ENCODE results near the gene DNAJB2. TPM values are rescaled to one million over a fixed set of nuclear protein-coding genes. Genes with fewer than 3 reads are reported as not detected.

The DNAJB2 gene
- total RNA-seq (2014; rRNA removed; shearing (Covaris generic)) (49.9 and 53.0 TPM in 2 replicates), total RNA-seq (2022) (55.3 and 58.7 TPM in 2 replicates), Bru-seq, nascent RNA (percentile 65 among the genes with signal in this experiment), BruChase-seq, experiment 1, labeled RNA remaining after a 6-hour chase (percentile 70 among the genes with signal in this experiment), BruChase-seq, experiment 2, labeled RNA remaining after a 2-hour chase (percentile 83 among the genes with signal in this experiment)
- long read RNA-seq, partial matches to known transcripts = 0 of 10 reads
- long read RNA-seq, other reads (novel, unspliced or antisense) = 8 of 10 reads

- no peaks in the 10 kb centered on the region for H3K9me2 ChIP-seq (ENCODE audit: insufficient read depth, low read length)
- peak within 1 kb of the TSS; percentile 81 for H3K4me2 ChIP-seq (ENCODE audit: low read length)
- POLR2A ChIA-PET = interaction anchor here (0.6 to 3.4 kb wide), 9 partner anchors 12 to 128 kb away, joined by 3 to 21 read pairs (median 4); partner anchors contain the start of genes GLB1L, STK16 and ZFAND2B
- peak; percentile 99 for DNase-seq (ENCODE audit: low spot score)
- peaks cover 39% of the 10 kb centered on the region for H3K4me1 ChIP-seq (ENCODE audit: insufficient read depth, low read length, poor library complexity, severe bottlenecking)
- H3K27ac ChIP-seq (ENCODE audit: low read depth, low read length, poor library complexity, severe bottlenecking) = peak within 1 kb of the TSS; percentile 90
- H3K36me3 ChIP-seq (ENCODE audit: insufficient read depth, low read length) = peaks cover 39% of the 10 kb centered on the region
- CTCF ChIA-PET (ENCODE audit: unreplicated experiment) = interaction anchor here (0.6 to 3.0 kb wide), 5 partner anchors 9 to 886 kb away, joined by 3 to 13 read pairs (median 7); partner anchors contain the start of genes TUBA4A and TUBA4B
- peaks cover 19% of the 10 kb centered on the region; the same call in 1 of the 2 replicates for H3K79me2 ChIP-seq (ENCODE audit: insufficient read depth, low read depth, low read length)
- H2AFZ ChIP-seq (ENCODE audit: low read length) = peak within 1 kb of the TSS; percentile 74
- intact Hi-C loops (cut with micrococcal nuclease; ENCODE audit: unreplicated experiment) = loop anchor here (1.0 to 10.0 kb wide), 7 partner anchors 16 to 395 kb away; partner anchors contain the start of genes ANKZF1, ATG9A, NHEJ1 and TUBA4A
- no TSS peak for BruUV-seq (replicated peaks)
- H3K4me3 ChIP-seq (ENCODE audit: low read depth, low read length, poor library complexity, severe bottlenecking) = peak within 1 kb of the TSS; percentile 83
- peaks cover 5% of the 10 kb centered on the region for H4K20me1 ChIP-seq (ENCODE audit: insufficient read depth, low read length)
- H3K9me3 ChIP-seq (ENCODE audit: low read length) = no peaks in the 10 kb centered on the region
- no peak for TF ChIP-seq CTCF (conservative IDR thresholded peaks at IDR 0.05; ENCODE audit: low read length)
- no peak for TF ChIP-seq EZH2phosphoT487 (IDR thresholded peaks at IDR 0.05; ENCODE audit: borderline replicate concordance, low read depth, low read length)
Measured at GRCh38 chr2:219279151-219279915, at the start of gene DNAJB2. Gene DNAJB2, plus strand, starts transcription at chr2:219279366. Its CDS starts 468 bp downstream, at chr2:219279834.

GRCh38 chr2:219230059-219230540 lies 49.1 kb upstream of the DNAJB2 start:
- ChIA-PET POLR2A (interaction anchor here (1.2 to 6.0 kb wide), 8 partner anchors 9 to 54 kb away, joined by 3 to 28 read pairs (median 4); partner anchors contain the start of genes CNPPD1, GLB1L, STK16 and TUBA4A), CTCF (ENCODE audit: unreplicated experiment) (interaction anchor here (0.6 kb wide), 1 partner anchor 11 kb away, joined by 5 read pairs; no protein-coding TSS in a partner anchor)
- intact Hi-C loops (cut with micrococcal nuclease; ENCODE audit: unreplicated experiment) = no loop called here
- Histone ChIP-seq H3K4me3 (ENCODE audit: low read depth, low read length, poor library complexity, severe bottlenecking) (peak overlapping the region; percentile 87), H3K27ac (ENCODE audit: low read depth, low read length, poor library complexity, severe bottlenecking) (peak overlapping the region; percentile 76), H3K9me3 (ENCODE audit: low read length) (no peaks in the 10 kb centered on the region), H4K20me1 (ENCODE audit: insufficient read depth, low read length) (no peaks in the 10 kb centered on the region), H3K79me2 (ENCODE audit: insufficient read depth, low read depth, low read length) (peaks cover 19% of the 10 kb centered on the region; the same call in 1 of the 2 replicates), H3K4me1 (ENCODE audit: insufficient read depth, low read length, poor library complexity, severe bottlenecking) (peaks cover 16% of the 10 kb centered on the region), H3K9me2 (ENCODE audit: insufficient read depth, low read length) (no peaks in the 10 kb centered on the region), H3K4me2 (ENCODE audit: low read length) (peak overlapping the region; percentile 75), H3K36me3 (ENCODE audit: insufficient read depth, low read length) (peaks cover 51% of the 10 kb centered on the region), H2AFZ (ENCODE audit: low read length) (peak overlapping the region; percentile 42; the same call in 1 of the 2 replicates)
- no peak for TF ChIP-seq EZH2phosphoT487 (IDR thresholded peaks at IDR 0.05; ENCODE audit: borderline replicate concordance, low read depth, low read length)
- no peak for TF ChIP-seq CTCF (conservative IDR thresholded peaks at IDR 0.05; ENCODE audit: low read length)
- TSS peak; percentile 80 for BruUV-seq (replicated peaks)
- DNase-seq (ENCODE audit: low spot score) = peak; percentile 74

All from OCI-LY7 (cell line).